Endothelial cell (in vitro differentiated cells): ENCODE measurements around the gene ADD3. TPM values are rescaled to one million over a fixed set of nuclear protein-coding genes. Genes with fewer than 3 reads are reported as not detected.
A peak's percentile ranks its signal among the peaks of the same experiment; 100 is the strongest.

Experiments
- DNase-seq: peaks from one replicate; pipeline ENCODE4 v3.0.0; 2021; ENCODE audit warnings: low spot score
- H3K27ac Mint-ChIP-seq: one replicate; pipeline ENCODE4 v1.8.0; 2021; ENCODE audit warnings: mixed read lengths, inconsistent platforms; ENCODE audit not compliant: unreplicated experiment
- H3K27me3 Mint-ChIP-seq: one replicate; pipeline ENCODE4 v1.8.0; 2021; ENCODE audit warnings: mild to moderate bottlenecking, moderate library complexity, mixed read lengths, inconsistent platforms; ENCODE audit not compliant: unreplicated experiment
- H3K36me3 Mint-ChIP-seq: one replicate; pipeline ENCODE4 v1.8.0; 2021; ENCODE audit warnings: mild to moderate bottlenecking, low read depth, mixed read lengths, inconsistent platforms; ENCODE audit not compliant: unreplicated experiment
- H3K4me1 Mint-ChIP-seq: one replicate; pipeline ENCODE4 v1.8.0; 2021; ENCODE audit warnings: mild to moderate bottlenecking, mixed read lengths, inconsistent platforms; ENCODE audit not compliant: unreplicated experiment
- H3K4me3 Mint-ChIP-seq: one replicate; pipeline ENCODE4 v1.8.0; 2021; ENCODE audit warnings: mild to moderate bottlenecking, mixed read lengths, inconsistent platforms; ENCODE audit not compliant: unreplicated experiment
- H3K9me3 Mint-ChIP-seq: one replicate; pipeline ENCODE4 v1.8.0; 2021; ENCODE audit warnings: mixed read lengths, inconsistent platforms; ENCODE audit not compliant: unreplicated experiment
- total RNA-seq: library from RNA; stranded (reverse); fragmentation: NEBNext Ultra II Directional; extraction: Animal tissue kit (Norgen Biotek cat#: 25700); gene quantifications from one replicate; pipeline ENCODE4 v1.2.1, GENCODE V29; 2021; ENCODE audit not compliant: unreplicated experiment
- TF ChIP-seq, protein P1 (sequence below): fragments of 200-600 bp; sonication (generic); IDR thresholded peaks from one replicate; pipeline ENCODE4 v1.5.0; 2021; ENCODE audit warnings: antibody characterized with exemption; ENCODE audit not compliant: unreplicated experiment

Gene ADD3
- total RNA-seq, 1 donor from 2014 or later: 125 TPM

DNA sequence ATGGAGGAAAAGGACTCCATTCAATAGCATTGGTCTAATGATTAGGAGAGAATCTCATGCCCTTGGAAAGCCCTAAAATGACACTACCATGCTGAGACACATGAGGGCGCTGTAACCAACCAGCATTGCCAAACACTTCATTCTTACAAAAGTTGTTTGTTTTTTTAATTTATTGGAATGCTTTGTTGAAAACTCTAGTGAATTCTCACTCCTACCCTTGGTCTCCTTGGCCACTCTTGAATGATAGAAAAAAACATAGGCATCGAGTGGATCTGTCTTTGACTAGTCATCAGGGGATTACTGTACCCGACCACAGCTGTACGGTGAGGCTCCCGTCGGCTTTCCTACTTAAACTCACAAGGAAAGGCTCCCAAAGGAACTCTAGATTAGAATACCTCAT lies 29.3 kb upstream of the ADD3 start:
- peak; percentile 65 for DNase-seq
- H3K9me3 Mint-ChIP-seq: no peaks in the 10 kb centered on the region
- TF ChIP-seq, protein P1, sequence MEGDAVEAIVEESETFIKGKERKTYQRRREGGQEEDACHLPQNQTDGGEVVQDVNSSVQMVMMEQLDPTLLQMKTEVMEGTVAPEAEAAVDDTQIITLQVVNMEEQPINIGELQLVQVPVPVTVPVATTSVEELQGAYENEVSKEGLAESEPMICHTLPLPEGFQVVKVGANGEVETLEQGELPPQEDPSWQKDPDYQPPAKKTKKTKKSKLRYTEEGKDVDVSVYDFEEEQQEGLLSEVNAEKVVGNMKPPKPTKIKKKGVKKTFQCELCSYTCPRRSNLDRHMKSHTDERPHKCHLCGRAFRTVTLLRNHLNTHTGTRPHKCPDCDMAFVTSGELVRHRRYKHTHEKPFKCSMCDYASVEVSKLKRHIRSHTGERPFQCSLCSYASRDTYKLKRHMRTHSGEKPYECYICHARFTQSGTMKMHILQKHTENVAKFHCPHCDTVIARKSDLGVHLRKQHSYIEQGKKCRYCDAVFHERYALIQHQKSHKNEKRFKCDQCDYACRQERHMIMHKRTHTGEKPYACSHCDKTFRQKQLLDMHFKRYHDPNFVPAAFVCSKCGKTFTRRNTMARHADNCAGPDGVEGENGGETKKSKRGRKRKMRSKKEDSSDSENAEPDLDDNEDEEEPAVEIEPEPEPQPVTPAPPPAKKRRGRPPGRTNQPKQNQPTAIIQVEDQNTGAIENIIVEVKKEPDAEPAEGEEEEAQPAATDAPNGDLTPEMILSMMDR: peak; percentile 82
- H3K4me1 Mint-ChIP-seq: peaks cover 8% of the 10 kb centered on the region
- H3K27ac Mint-ChIP-seq: no peak overlapping the region
- H3K36me3 Mint-ChIP-seq: no peaks in the 10 kb centered on the region
- no peaks in the 10 kb centered on the region for H3K27me3 Mint-ChIP-seq
- no peak overlapping the region for H3K4me3 Mint-ChIP-seq

DNA sequence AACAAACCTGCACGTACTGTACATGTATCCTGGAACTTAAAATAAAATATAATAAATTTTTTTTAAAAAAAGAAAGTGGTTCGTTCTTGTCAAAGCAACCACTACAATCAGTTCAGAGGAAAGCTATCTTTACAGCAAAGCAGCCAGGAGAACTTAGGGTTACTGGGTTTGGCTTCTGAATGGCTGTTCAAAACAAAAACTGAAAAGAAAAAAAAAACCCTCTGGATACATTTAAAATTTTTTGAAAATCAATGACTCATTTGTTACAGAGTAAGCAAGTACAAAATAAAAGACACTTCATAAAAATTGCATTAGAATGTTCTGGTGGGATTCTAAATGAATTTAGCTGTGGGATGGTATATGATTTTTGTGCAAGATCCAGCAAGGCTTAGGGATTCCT lies 28.6 kb upstream of the ADD3 start:
- Mint-ChIP-seq H3K27ac (no peak overlapping the region), H3K4me3 (no peak overlapping the region), H3K4me1 (peaks cover 8% of the 10 kb centered on the region), H3K36me3 (no peaks in the 10 kb centered on the region), H3K9me3 (no peaks in the 10 kb centered on the region), H3K27me3 (no peaks in the 10 kb centered on the region)
- TF ChIP-seq, protein P1: no peak
- no peak for DNase-seq

DNA sequence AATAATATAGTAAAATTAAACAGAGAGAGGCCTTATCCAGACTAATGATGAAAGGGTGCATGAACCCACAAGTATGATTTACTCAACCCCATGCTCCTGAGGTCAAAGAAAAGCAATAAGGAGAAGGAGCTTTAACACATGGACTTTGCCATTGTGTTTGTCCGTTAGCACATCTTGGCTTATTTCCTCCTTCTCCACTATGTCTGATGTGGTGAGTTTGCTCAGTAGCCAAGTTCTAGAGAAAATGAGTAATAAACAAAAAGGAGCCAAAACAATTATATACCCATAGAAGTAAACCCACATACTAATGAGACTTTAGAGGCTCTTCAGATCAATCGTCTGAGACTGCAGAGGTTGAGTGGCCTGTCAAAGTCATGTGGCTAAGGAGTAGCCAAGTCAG lies 26.1 kb upstream of the ADD3 start:
- H3K4me1 Mint-ChIP-seq: peaks cover 6% of the 10 kb centered on the region
- H3K9me3 Mint-ChIP-seq: no peaks in the 10 kb centered on the region
- TF ChIP-seq, protein P1: no peak
- no peaks in the 10 kb centered on the region for H3K27me3 Mint-ChIP-seq
- DNase-seq: no peak
- H3K36me3 Mint-ChIP-seq: no peaks in the 10 kb centered on the region
- H3K4me3 Mint-ChIP-seq: no peak overlapping the region
- no peak overlapping the region for H3K27ac Mint-ChIP-seq

DNA sequence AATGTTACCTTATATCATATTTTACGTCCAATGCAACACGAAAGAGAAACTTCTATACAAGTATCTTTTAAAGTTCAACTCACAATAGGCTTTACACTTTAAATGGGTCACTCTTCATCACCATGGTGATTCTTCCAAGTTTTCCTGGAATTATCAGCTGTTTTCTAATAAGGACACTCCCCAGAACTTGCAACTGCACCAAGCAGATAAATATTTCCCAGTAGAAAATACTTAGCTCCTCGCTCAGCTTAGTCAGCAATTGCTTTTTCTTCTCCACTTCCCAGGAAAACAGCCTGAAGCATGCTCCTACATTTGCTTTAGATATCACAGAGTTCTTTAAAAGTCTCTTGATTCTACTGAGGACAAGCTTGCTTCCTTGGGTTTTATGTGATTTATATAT lies 25.7 kb upstream of the ADD3 start:
- DNase-seq: no peak
- H3K27me3 Mint-ChIP-seq: no peaks in the 10 kb centered on the region
- peaks cover 4% of the 10 kb centered on the region for H3K4me1 Mint-ChIP-seq
- TF ChIP-seq, protein P1: no peak
- H3K4me3 Mint-ChIP-seq: no peak overlapping the region
- no peaks in the 10 kb centered on the region for H3K9me3 Mint-ChIP-seq
- H3K27ac Mint-ChIP-seq: no peak overlapping the region
- H3K36me3 Mint-ChIP-seq: no peaks in the 10 kb centered on the region

DNA sequence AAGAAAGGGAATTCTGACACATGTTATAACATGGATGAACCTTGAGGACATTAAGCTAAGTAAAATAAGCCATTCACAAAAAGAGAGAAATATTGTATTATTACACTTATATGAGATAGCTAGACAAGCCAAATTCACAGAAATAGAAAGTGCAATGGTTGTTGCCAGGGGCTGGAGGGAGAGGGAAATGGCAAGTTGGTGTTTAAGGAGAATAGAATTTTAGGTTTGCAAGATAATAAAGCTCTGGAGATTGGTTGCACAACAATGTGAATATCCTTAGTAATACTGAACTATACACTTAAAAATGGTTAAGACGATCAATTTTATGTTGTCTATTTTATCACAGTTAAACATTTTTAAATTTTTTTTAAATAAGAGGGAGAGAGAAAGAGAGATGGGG lies 25.0 kb upstream of the ADD3 start:
- TF ChIP-seq, protein P1: no peak
- H3K4me3 Mint-ChIP-seq: no peak overlapping the region
- H3K9me3 Mint-ChIP-seq: no peaks in the 10 kb centered on the region
- H3K27ac Mint-ChIP-seq: no peak overlapping the region
- no peaks in the 10 kb centered on the region for H3K27me3 Mint-ChIP-seq
- H3K4me1 Mint-ChIP-seq: peaks cover 4% of the 10 kb centered on the region
- no peak for DNase-seq
- H3K36me3 Mint-ChIP-seq: no peaks in the 10 kb centered on the region
